GM20000 (cell line): ENCODE measurements around the gene HIVEP1.

ENCODE experiments used
- DNase-seq: peaks from one replicate; pipeline ENCODE4 v3.0.0; 2012; ENCODE audit warnings: low spot score
- CTCF ChIP-seq: IDR thresholded peaks from 2 replicates; pipeline ENCODE4 v1.5.1; 2012; ENCODE audit warnings: mild to moderate bottlenecking, control low read depth; ENCODE audit errors: extremely low read depth, missing control alignments

Gene HIVEP1

DNA sequence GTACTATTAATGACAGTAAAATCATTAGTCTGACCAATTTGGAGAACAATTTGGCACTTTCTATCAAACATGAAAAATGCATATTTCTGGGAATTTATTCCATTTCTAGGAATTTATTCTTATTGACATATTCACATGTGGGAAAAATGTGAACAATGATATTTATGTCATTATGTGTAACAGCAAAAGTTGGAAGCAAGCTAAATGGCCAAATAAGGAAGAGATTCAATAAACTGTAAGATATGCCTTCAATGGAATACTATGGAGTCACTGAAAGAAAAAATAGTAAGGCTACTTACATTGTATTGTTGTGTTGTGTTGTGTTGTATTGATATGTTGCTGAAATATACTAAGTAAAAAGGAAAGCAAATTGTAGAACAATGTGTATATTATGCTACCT, 177.5 kb downstream of the HIVEP1 start:
- TF ChIP-seq CTCF, result no peak
- DNase-seq, result no peak

- TF ChIP-seq CTCF, result no peak
- no peak for DNase-seq
Observed at GRCh38 chr6:12190252-12190651, 178.1 kb downstream of the HIVEP1 start.

DNA sequence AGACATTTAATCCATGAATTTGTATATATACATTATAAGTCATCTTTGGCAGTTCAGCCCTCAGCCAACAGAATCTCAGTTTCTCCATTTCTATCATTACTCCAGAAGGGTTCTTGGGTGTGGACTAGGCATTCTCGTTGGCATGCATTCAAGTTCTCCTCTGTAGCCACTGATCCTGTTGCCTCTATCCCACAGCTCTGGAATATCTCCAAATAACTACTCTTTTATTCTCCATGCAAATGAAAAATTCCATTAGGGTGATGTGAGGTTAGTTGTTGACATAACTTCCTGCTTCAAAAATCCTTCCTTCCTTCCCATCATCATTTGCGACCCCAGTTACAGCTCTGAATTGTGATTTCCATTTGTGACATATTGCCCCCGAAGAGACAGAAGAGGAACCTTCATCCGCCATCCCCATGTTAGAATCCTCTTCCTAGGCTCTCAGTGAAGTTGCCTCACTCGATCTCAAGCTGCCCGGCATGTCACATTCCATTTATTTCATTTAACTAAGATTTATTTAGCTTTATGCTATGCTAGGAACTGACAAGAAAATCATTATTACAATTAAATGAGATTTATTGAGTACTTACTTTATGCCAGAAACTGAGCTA, 184.3 kb downstream of the HIVEP1 start:
- DNase-seq, result no peak
- no peak for TF ChIP-seq CTCF

DNA sequence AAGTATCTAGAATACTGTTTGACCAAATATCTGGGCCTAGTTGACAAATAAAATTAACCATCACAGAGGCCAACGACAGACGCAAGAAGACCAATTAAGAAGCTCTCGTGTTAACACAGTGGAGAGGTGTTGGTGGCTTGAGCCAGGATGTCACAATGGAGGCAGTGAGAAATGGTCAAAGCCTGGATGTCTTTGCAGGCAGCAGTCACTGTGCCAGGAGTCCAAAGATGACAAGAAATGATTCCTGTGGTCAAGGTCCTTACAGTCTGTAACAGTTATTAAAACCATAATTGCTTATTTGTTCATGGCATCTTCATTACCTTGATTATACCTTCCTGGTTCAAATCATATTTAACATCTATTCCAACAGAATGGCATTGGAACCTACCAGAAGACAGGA, 186.7 kb downstream of the HIVEP1 start:
- no peak for TF ChIP-seq CTCF
- DNase-seq, result no peak

DNA sequence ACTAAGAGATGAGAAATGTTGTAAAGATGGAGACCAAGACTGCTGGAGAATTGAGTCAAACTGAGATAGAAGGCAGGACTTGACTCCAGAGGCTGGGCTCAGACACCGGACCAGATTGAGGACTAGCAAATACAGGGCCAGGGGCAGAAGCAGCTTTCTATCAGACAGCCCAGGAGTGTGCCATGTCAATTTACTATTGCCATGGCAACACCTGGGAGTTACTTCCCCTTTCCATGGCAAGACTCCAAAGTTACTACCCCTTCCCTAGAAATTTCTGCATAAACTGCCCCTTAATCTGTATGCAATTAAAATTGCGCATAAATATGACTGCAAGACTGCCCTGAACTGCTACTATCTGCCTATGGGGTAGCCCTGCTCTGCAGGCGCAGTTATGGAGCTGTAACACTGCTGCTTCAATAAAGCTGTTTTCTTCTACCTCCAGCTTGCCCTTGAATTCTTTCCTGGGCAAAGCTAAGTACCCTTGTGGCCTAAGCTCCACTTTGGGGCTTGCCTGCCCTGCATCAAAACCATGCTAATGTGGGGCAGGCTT, 188.0 kb downstream of the HIVEP1 start:
- DNase-seq, result no peak

DNA sequence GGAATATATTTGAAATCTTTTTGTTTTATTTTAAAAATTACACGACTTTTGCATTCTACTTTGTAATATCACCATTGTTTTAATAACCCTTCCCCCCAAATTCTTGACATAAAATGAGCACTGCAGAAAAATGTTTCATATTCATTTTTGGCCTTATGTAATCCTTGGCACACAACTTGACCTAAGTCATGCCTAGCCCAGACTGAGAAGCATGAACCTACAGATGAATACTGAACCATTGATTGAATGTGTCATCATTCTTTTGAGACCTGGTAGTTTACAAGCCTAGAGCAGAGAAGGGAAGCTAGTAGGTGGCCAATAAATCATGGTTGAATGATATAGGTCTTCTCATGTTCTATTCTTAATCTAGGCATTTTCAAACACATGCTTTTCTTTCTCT, 188.6 kb downstream of the HIVEP1 start:
- TF ChIP-seq CTCF, result no peak
- DNase-seq, result no peak

More for the DNA sequence above, 188.0 kb downstream of the HIVEP1 start:
- no peak for TF ChIP-seq CTCF

DNA sequence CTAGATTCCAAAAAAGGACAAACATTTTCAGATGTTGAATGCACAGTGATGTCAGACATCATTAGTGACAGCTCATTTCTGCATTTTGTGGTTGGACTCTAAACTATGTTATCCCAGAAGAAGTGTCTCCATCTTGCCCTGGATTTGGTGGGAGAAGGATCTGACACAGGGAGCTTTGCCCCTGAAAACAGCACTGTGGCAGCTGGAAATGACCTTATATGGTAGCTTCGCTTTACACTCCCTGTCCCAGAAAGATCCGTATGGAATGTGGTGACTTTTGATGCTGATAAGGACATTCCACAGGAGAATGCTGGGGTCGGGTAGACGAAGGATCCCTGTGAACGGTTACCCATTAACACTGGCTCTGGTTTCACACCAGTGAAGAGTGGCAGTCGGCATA, 190.9 kb downstream of the HIVEP1 start:
- TF ChIP-seq CTCF, result no peak
- no peak for DNase-seq
